LNCaP clone FGC (cell line): ENCODE measurements around the gene TOR1AIP2.

Experiments used
- DNase-seq: peaks from one replicate; pipeline ENCODE4 v3.0.0-alpha.2; 2011; ENCODE audit warnings: low read depth
- H3K4me3 ChIP-seq: 2 replicates; pipeline ENCODE4 v1.5.1; 2011; ENCODE audit warnings: mild to moderate bottlenecking, low read depth, low read length, control low read depth
- TF ChIP-seq, protein P1 (sequence below): IDR thresholded peaks from 2 replicates; pipeline ENCODE4 v1.5.1; 2012; ENCODE audit warnings: mild to moderate bottlenecking; ENCODE audit not compliant: control insufficient read depth, insufficient read depth; ENCODE audit errors: extremely low read depth

TOR1AIP2 gene

GRCh38 chr1:179793281-179793680, 84.3 kb downstream of the TOR1AIP2 start:
- H3K4me3 ChIP-seq: no peak overlapping the region
- TF ChIP-seq, protein P1, sequence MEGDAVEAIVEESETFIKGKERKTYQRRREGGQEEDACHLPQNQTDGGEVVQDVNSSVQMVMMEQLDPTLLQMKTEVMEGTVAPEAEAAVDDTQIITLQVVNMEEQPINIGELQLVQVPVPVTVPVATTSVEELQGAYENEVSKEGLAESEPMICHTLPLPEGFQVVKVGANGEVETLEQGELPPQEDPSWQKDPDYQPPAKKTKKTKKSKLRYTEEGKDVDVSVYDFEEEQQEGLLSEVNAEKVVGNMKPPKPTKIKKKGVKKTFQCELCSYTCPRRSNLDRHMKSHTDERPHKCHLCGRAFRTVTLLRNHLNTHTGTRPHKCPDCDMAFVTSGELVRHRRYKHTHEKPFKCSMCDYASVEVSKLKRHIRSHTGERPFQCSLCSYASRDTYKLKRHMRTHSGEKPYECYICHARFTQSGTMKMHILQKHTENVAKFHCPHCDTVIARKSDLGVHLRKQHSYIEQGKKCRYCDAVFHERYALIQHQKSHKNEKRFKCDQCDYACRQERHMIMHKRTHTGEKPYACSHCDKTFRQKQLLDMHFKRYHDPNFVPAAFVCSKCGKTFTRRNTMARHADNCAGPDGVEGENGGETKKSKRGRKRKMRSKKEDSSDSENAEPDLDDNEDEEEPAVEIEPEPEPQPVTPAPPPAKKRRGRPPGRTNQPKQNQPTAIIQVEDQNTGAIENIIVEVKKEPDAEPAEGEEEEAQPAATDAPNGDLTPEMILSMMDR: no peak
- no peak for DNase-seq
